K562 (cell line): Measurements from ENCODE around the gene LIPH. TPM values are rescaled to one million over a fixed set of nuclear protein-coding genes. Genes with fewer than 3 reads are reported as not detected.
"Not testable (repeated sequence)": the region's sequence is repeated elsewhere in the genome, so short reads cannot be mapped to it uniquely, and the experiment has no call there.

Experiments
- ATAC-seq: fragments of 200-7000 bp; cut with Tn5 transposase; 3 replicates; pipeline ENCODE4 v1.9.1; 2020; ENCODE audit warnings: moderate library complexity
- BruUV-seq: library from RNA; stranded (reverse); fragments of 400-500 nt; replicated peaks from 2 replicates; lab custom pipeline; 2021; lab: Mats Ljungman, UMichigan
- CTCF ChIA-PET: fragments of 300-600 bp; formaldehyde crosslinking; extraction: SDS; loops from one replicate; lab custom pipeline; 2021; ENCODE audit warnings: low intra/inter-chr PET ratio; lab: Yijun Ruan, JAX
- POLR2A ChIA-PET: fragments of 300-600, 350-650 bp; sonication (Branson Sonifier 250); formaldehyde crosslinking; extraction: SDS; loops from one replicate; lab custom pipeline; 2021; ENCODE audit warnings: antibody characterized with exemption, inconsistent platforms; lab: Yijun Ruan, JAX
- DNase-seq, 4 experiments: peaks; one replicate each; pipeline versions ENCODE4 v3.0.0 to v3.0.0-alpha.2; 2011 to 2018; ENCODE audit warnings: low spot score in 3 of 4, mixed read lengths in 3 of 4; ENCODE audit errors: extremely low read depth in 1 of 4
- FAIRE-seq: peaks from 2 replicates; lab custom pipeline; 2011; peaks lifted over from hg19 to GRCh38; lab: Jason Lieb, UNC
- H2AFZ ChIP-seq: 2 replicates; pipeline ENCODE4 v1.6.0; 2011; ENCODE audit warnings: low read depth, low read length, control low read depth, inconsistent platforms
- H3K27ac ChIP-seq: fragments of 200-600 bp; 3 replicates; pipeline ENCODE4 v1.8.0; 2011; ENCODE audit warnings: low read depth, mild to moderate bottlenecking, control low read depth, inconsistent platforms, low read length, moderate library complexity, mixed read lengths; ENCODE audit errors: extremely low read depth
- H3K27me3 ChIP-seq, 2 experiments: fragments of 300-600 bp in 1 of 2; 2 replicates in 1 of 2; 3 replicates in 1 of 2; pipeline versions ENCODE4 v1.6.0 to v1.8.0; 2011; ENCODE audit warnings: inconsistent platforms in 2 of 2, low read length in 2 of 2, mild to moderate bottlenecking in 1 of 2, mixed read lengths in 1 of 2, moderate library complexity in 1 of 2; ENCODE audit not compliant: control insufficient read depth in 2 of 2, insufficient read depth in 2 of 2
- H3K36me3 ChIP-seq: fragments of 300-600 bp; 3 replicates; pipeline ENCODE4 v1.8.0; 2011; ENCODE audit warnings: mild to moderate bottlenecking, low read length, inconsistent platforms; ENCODE audit not compliant: control insufficient read depth, insufficient read depth
- H3K4me1 ChIP-seq, 2 experiments: fragments of 200-600 bp in 1 of 2; replicated peaks in 1 of 2; 2 replicates in 1 of 2; 3 replicates in 1 of 2; pipeline versions ENCODE4 v1.5.1 to v1.8.0; 2011; ENCODE audit warnings: inconsistent platforms in 2 of 2, low read length in 2 of 2, mild to moderate bottlenecking in 1 of 2, mixed read lengths in 1 of 2, moderate library complexity in 1 of 2; ENCODE audit not compliant: control insufficient read depth in 2 of 2, insufficient read depth in 2 of 2
- H3K4me2 ChIP-seq: 2 replicates; pipeline ENCODE4 v1.6.1; 2011; ENCODE audit warnings: low read length, control low read depth, inconsistent platforms, mixed read lengths; ENCODE audit not compliant: insufficient read depth
- H3K4me3 ChIP-seq: fragments of 200-600 bp; sonication (generic), shearing (Covaris generic); 2 replicates; pipeline ENCODE4 v1.5.1; 2016; ENCODE audit warnings: control low read depth, inconsistent platforms
- H3K79me2 ChIP-seq: fragments of 200-600 bp; 3 replicates; pipeline ENCODE4 v1.8.0; 2011; ENCODE audit warnings: low read length, inconsistent platforms; ENCODE audit not compliant: control insufficient read depth, insufficient read depth
- H3K9ac ChIP-seq, 2 experiments: 2 replicates each; pipeline versions ENCODE4 v1.6.0 to v1.6.1; 2011; ENCODE audit warnings: low read depth in 2 of 2, low read length in 2 of 2, control low read depth in 1 of 2, inconsistent platforms in 1 of 2, mild to moderate bottlenecking in 1 of 2, mixed read lengths in 1 of 2; ENCODE audit not compliant: insufficient read depth in 1 of 2
- H3K9me1 ChIP-seq: one replicate; pipeline ENCODE4 v1.6.0; 2011; ENCODE audit warnings: inconsistent platforms, mild to moderate bottlenecking, low read length, moderate library complexity; ENCODE audit not compliant: control insufficient read depth, insufficient read depth
- H3K9me3 ChIP-seq: replicated peaks from 2 replicates; pipeline ENCODE4 v1.5.1; 2011; ENCODE audit warnings: low read depth, low read length, inconsistent platforms; ENCODE audit not compliant: control insufficient read depth, insufficient read depth
- H4K20me1 ChIP-seq: replicated peaks from 2 replicates; pipeline ENCODE4 v1.6.1; 2011; ENCODE audit warnings: low read length, inconsistent platforms, mixed read lengths; ENCODE audit not compliant: control insufficient read depth, insufficient read depth
- BRD9 ChIP-seq: fragments of 450-650 bp; IDR thresholded peaks from 2 replicates; pipeline ENCODE4 v1.6.1; 2018; ENCODE audit warnings: low read depth; ENCODE audit not compliant: partially characterized antibody
- EP300 ChIP-seq: IDR thresholded peaks from 2 replicates; pipeline ENCODE4 v1.6.1; 2012; ENCODE audit warnings: low read length, improper control_type of control experiment
- HMGN3 ChIP-seq: IDR thresholded peaks from 2 replicates; pipeline ENCODE4 v1.6.1; 2011; ENCODE audit warnings: borderline replicate concordance, low read depth, mild to moderate bottlenecking, mixed read lengths, low read length; ENCODE audit not compliant: insufficient read length; ENCODE audit errors: extremely low read depth
- JUND ChIP-seq, 2 experiments: IDR thresholded peaks; 2 replicates in 1 of 2; 3 replicates in 1 of 2; pipeline ENCODE4 v1.6.1; 2011; ENCODE audit warnings: borderline replicate concordance in 2 of 2, low read depth in 2 of 2, low read length in 2 of 2, improper control_type of control experiment in 1 of 2, missing biosample characterization in 1 of 2, missing genetic modification characterization in 1 of 2, missing genetic modification reagents in 1 of 2
- NFRKB ChIP-seq: fragments of 450-650 bp; IDR thresholded peaks from 2 replicates; pipeline ENCODE4 v1.6.1; 2016; ENCODE audit warnings: low read depth
- SMAD2 ChIP-seq: fragments of 150-350 bp; IDR thresholded peaks from 2 replicates; pipeline ENCODE4 v1.6.1; 2014; ENCODE audit warnings: low read depth, mild to moderate bottlenecking, low read length
- THRAP3 ChIP-seq: fragments of 450-650 bp; IDR thresholded peaks from 2 replicates; pipeline ENCODE4 v1.6.1; 2016; ENCODE audit warnings: mild to moderate bottlenecking, inconsistent platforms, borderline replicate concordance
- WHSC1 ChIP-seq: IDR thresholded peaks from one replicate; pipeline ENCODE4 v1.6.1; 2012; ENCODE audit warnings: low read length, control low read depth, inconsistent platforms
- WGBS: fragments of 100-300 bp; shearing (Covaris generic); methylation state at CpG from one replicate; pipeline ENCODE4 v1.1.6; 2016; ENCODE audit warnings: low coverage, mixed read lengths; ENCODE audit not compliant: insufficient coverage; ENCODE audit errors: missing lambda C conversion rate; 5-methylcytosine and 5-hydroxymethylcytosine counted together
- in situ Hi-C: fragments of 300-500 bp; cut with MboI; formaldehyde crosslinking; loops from 4 replicates; pipeline ENCODE4 v1.15.0; 2018; ENCODE audit warnings: inconsistent platforms, mixed read lengths
- intact Hi-C: fragments of 100-400 bp; cut with micrococcal nuclease; formaldehyde crosslinking; loops from 2 replicates; pipeline ENCODE4 v1.14.2; 2022
- polyA plus RNA-seq, 8 experiments: library from polyadenylated mRNA; depleted of rRNA in 4 of 8; stranded (reverse) in 5 of 8; unstranded in 3 of 8; fragments of >200 nt; fragmentation: Nextera tagmentation in 2 of 8; fragmentation: Illumina TruSeq in 1 of 8; extraction: Ambion mirVana in 2 of 8; extraction: Trizol in 1 of 8; gene quantifications; 2 replicates each; pipeline versions ENCODE4 v1.2.1 to v1.2.3, GENCODE V29; 2011 to 2014; ENCODE audit warnings: inconsistent platforms in 1 of 8, missing spikeins in 1 of 8
- total RNA-seq, 7 experiments: library from RNA; depleted of rRNA in 6 of 7; stranded (reverse); fragments of >200 nt in 6 of 7; fragmentation: Illumina TruSeq in 2 of 7; extraction: Trizol in 2 of 7; gene quantifications; 2 replicates each; pipeline versions ENCODE4 v1.2.1 to v1.2.3, GENCODE V29; 2011 to 2021; ENCODE audit warnings: low replicate concordance in 1 of 7
- TF ChIP-seq, protein P1 (sequence below): fragments of 450-650 bp; formaldehyde crosslinking; IDR thresholded peaks from 2 replicates; pipeline ENCODE4 v1.4.0; 2020; ENCODE audit warnings: mild to moderate bottlenecking, moderate library complexity
- TF ChIP-seq, protein P2 (sequence below): fragments of 150-350 bp; IDR thresholded peaks from 2 replicates; pipeline ENCODE4 v1.6.1; 2014; ENCODE audit warnings: low read depth, mild to moderate bottlenecking, low read length, borderline replicate concordance

LIPH gene
- total and polyA plus RNA-seq, 9 of the 15 experiments (the other 6 are each of a cell fraction or from before 2014, with no cell fraction given) = 0.73 to 1.8 (median 1.3) TPM

DNA sequence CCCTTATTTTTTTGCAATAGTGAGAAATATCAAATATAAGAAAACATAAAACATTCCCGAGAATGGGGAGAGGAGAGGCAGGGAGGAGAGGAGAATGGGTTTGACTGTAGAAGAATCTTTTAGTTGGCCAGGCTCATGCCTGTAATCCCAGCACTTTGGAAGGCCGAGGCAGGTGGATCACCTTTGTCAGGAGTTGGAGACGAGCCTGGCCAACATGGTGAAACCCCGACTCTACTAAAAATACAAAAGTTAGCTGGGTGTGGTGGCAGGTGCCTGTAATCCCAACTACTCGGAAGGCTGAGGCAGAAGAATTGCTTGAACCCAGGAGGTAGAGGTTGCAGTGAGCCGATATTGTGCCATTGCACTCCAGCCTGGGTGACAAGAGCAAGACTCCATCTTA lies 4.3 kb upstream of the LIPH start:
- H3K27me3 ChIP-seq, DNase-seq, H3K4me3 ChIP-seq, H3K4me2 ChIP-seq, ATAC-seq, in situ Hi-C loops, H3K9me1 ChIP-seq, H3K27ac ChIP-seq, H3K9ac ChIP-seq, POLR2A ChIA-PET, H3K9me3 ChIP-seq, CTCF ChIA-PET, H3K79me2 ChIP-seq, H3K36me3 ChIP-seq, BruUV-seq, H4K20me1 ChIP-seq, H2AFZ ChIP-seq, FAIRE-seq: not testable (repeated sequence)
- intact Hi-C loops = loop anchor here (5.0 kb wide), 1 partner anchor 204 kb away; no protein-coding TSS in a partner anchor
- 87% methylated on average over 6 of the region's 6 CpGs for WGBS
- H3K4me1 ChIP-seq = peaks cover 14 to 20% of the 10 kb centered on the region in 2 experiments; a peak in 4 of 5 replicates

DNA sequence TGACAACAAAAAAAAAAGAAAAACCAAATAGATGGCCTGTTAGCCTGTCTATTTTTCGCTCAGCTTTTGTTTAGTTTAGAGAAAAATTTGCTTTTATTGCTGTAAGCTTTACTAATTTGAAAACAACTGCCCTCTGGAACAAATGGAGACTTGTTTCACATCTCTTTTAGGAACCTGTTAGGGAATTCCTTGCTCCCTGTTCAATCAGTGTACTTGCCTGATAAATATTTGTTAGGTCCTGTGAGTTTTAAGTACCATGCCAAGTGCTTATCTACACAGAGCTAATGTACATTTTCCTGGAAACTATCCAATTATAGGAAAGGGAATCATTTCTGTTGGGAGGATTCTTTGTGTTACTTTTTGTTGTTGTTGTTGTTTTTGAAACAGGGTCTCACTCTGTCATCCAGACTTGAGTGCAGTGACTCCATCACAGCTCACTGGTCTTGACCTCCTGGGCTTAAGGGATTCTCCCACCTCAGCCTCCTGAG lies 3.5 kb upstream of the LIPH start:
- FAIRE-seq (no peak), ATAC-seq (no peak), DNase-seq (no peak)
- BruUV-seq = no TSS peak
- Histone ChIP-seq H3K4me2 (no peak overlapping the region), H3K36me3 (no peaks in the 10 kb centered on the region), H3K4me1 (peaks cover 14 to 20% of the 10 kb centered on the region in 2 experiments; a peak in 3 of 5 replicates), H3K27ac (no peak overlapping the region), H2AFZ (no peak overlapping the region), H3K4me3 (no peak overlapping the region), H3K9me1 (no peaks in the 10 kb centered on the region), H3K9ac (no peak overlapping the region), H3K27me3 (no peaks in the 10 kb centered on the region), H3K9me3 (0 out of 2 replicates have a peak, but pooled peaks cover 2% of the 10 kb centered on the region), H3K79me2 (no peaks in the 10 kb centered on the region), H4K20me1 (no peaks in the 10 kb centered on the region)
- WGBS = 92% methylated on average over 1 of the region's 1 CpG
- in situ Hi-C loops = no loop called here
- CTCF ChIA-PET = interaction anchor here (0.6 kb wide), 1 partner anchor 681 kb away, joined by 3 read pairs; no protein-coding TSS in a partner anchor
- POLR2A ChIA-PET = no interaction called here
- intact Hi-C loops = loop anchor here (5.0 kb wide), 1 partner anchor 204 kb away; no protein-coding TSS in a partner anchor
- TF ChIP-seq, protein P1, sequence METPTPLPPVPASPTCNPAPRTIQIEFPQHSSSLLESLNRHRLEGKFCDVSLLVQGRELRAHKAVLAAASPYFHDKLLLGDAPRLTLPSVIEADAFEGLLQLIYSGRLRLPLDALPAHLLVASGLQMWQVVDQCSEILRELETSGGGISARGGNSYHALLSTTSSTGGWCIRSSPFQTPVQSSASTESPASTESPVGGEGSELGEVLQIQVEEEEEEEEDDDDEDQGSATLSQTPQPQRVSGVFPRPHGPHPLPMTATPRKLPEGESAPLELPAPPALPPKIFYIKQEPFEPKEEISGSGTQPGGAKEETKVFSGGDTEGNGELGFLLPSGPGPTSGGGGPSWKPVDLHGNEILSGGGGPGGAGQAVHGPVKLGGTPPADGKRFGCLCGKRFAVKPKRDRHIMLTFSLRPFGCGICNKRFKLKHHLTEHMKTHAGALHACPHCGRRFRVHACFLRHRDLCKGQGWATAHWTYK (CRISPR knock-in tag) = no peak
- no peak for TF ChIP-seq EP300
- TF ChIP-seq JUND (IDR thresholded peaks at IDR 0.05; ENCODE audit: borderline replicate concordance, low read depth, low read length) = no peak
- no peak for TF ChIP-seq JUND (tag; IDR thresholded peaks at IDR 0.05; ENCODE audit: borderline replicate concordance, low read depth, low read length)
- no peak for TF ChIP-seq THRAP3
- TF ChIP-seq NFRKB = no peak
- TF ChIP-seq, protein P2, sequence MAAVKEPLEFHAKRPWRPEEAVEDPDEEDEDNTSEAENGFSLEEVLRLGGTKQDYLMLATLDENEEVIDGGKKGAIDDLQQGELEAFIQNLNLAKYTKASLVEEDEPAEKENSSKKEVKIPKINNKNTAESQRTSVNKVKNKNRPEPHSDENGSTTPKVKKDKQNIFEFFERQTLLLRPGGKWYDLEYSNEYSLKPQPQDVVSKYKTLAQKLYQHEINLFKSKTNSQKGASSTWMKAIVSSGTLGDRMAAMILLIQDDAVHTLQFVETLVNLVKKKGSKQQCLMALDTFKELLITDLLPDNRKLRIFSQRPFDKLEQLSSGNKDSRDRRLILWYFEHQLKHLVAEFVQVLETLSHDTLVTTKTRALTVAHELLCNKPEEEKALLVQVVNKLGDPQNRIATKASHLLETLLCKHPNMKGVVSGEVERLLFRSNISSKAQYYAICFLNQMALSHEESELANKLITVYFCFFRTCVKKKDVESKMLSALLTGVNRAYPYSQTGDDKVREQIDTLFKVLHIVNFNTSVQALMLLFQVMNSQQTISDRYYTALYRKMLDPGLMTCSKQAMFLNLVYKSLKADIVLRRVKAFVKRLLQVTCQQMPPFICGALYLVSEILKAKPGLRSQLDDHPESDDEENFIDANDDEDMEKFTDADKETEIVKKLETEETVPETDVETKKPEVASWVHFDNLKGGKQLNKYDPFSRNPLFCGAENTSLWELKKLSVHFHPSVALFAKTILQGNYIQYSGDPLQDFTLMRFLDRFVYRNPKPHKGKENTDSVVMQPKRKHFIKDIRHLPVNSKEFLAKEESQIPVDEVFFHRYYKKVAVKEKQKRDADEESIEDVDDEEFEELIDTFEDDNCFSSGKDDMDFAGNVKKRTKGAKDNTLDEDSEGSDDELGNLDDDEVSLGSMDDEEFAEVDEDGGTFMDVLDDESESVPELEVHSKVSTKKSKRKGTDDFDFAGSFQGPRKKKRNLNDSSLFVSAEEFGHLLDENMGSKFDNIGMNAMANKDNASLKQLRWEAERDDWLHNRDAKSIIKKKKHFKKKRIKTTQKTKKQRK = no peak
- TF ChIP-seq BRD9 = no peak
- no peak for TF ChIP-seq SMAD2
- TF ChIP-seq WHSC1 = no peak
- TF ChIP-seq HMGN3 = no peak
